Measurements from ENCODE around the gene AZU1.

GRCh38 chr19:850979-851335 is 23.3 kb downstream of the AZU1 start:
- TF ChIP-seq CREB1 (IDR thresholded peaks at IDR 0.05) = no peak
- no peak for TF ChIP-seq CTCF (IDR thresholded peaks at IDR 0.05; ENCODE audit: control extremely low read depth in 1 of 3, insufficient read depth in 1 of 3, low read depth in 1 of 3, low read length in 3 of 3)
- no peak for TF ChIP-seq RAD21 (IDR thresholded peaks at IDR 0.05 in 1 of 2, conservative IDR thresholded peaks at IDR 0.05 in 1 of 2; ENCODE audit: low read depth in 2 of 2, low read length in 2 of 2)
- no peak for TF ChIP-seq POLR2A (IDR thresholded peaks at IDR 0.05; ENCODE audit: control extremely low read depth in 1 of 2, low read depth in 2 of 2, low read length in 2 of 2)
- TF ChIP-seq SP1 (IDR thresholded peaks at IDR 0.05; ENCODE audit: low read depth, low read length) = no peak
- no peak for TF ChIP-seq JUND (IDR thresholded peaks at IDR 0.05; ENCODE audit: low read length)
- no peak for TF ChIP-seq POLR2AphosphoS5 (IDR thresholded peaks at IDR 0.05; ENCODE audit: low read depth, low read length)
- TF ChIP-seq YY1 (IDR thresholded peaks at IDR 0.05; ENCODE audit: low read depth, low read length) = no peak
